Neuronal stem cell (in vitro differentiated cells): ENCODE results near the gene OTP.

Source experiments
- DNase-seq: peaks from one replicate; pipeline ENCODE4 v3.0.0-alpha.2; 2013; ENCODE audit warnings: low spot score
- H2AFZ ChIP-seq: one replicate; pipeline ENCODE4 v1.6.1; 2013; ENCODE audit warnings: mild to moderate bottlenecking, low read length, inconsistent platforms
- H2AK5ac ChIP-seq: 2 replicates; pipeline ENCODE4 v1.6.1; 2013; ENCODE audit warnings: low read depth, mild to moderate bottlenecking, inconsistent platforms, low read length, moderate library complexity, mixed read lengths
- H2BK120ac ChIP-seq: 2 replicates; pipeline ENCODE4 v1.6.1; 2013; ENCODE audit warnings: low read depth, mild to moderate bottlenecking, inconsistent platforms, low read length, moderate library complexity, mixed read lengths
- H2BK12ac ChIP-seq: one replicate; pipeline ENCODE4 v1.6.1; 2013; ENCODE audit warnings: low read length, inconsistent platforms
- H2BK15ac ChIP-seq: 2 replicates; pipeline ENCODE4 v1.6.1; 2013; ENCODE audit warnings: mild to moderate bottlenecking, low read length, inconsistent platforms, mixed read lengths
- H2BK5ac ChIP-seq: one replicate; pipeline ENCODE4 v1.6.1; 2013; ENCODE audit warnings: inconsistent platforms, mild to moderate bottlenecking, low read length, moderate library complexity
- H3K14ac ChIP-seq: one replicate; pipeline ENCODE4 v1.6.1; 2013; ENCODE audit warnings: low read length, inconsistent platforms
- H3K18ac ChIP-seq: 2 replicates; pipeline ENCODE4 v1.6.1; 2013; ENCODE audit warnings: low read length, inconsistent platforms
- H3K23ac ChIP-seq: 2 replicates; pipeline ENCODE4 v1.6.1; 2013; ENCODE audit warnings: low read depth, mild to moderate bottlenecking, mixed read lengths, low read length, inconsistent platforms; ENCODE audit not compliant: poor library complexity
- H3K27ac ChIP-seq: replicated peaks from 3 replicates; pipeline ENCODE4 v1.5.1; 2013; ENCODE audit warnings: low read length, inconsistent platforms
- H3K27me3 ChIP-seq, 3 experiments: 2 replicates each; pipeline ENCODE4 v1.6.1; 2013; ENCODE audit warnings: low read length in 3 of 3, mild to moderate bottlenecking in 2 of 3, inconsistent platforms in 1 of 3, low read depth in 1 of 3, mixed read lengths in 1 of 3, moderate library complexity in 1 of 3; ENCODE audit not compliant: control insufficient read depth in 3 of 3, insufficient read depth in 3 of 3
- H3K36me3 ChIP-seq, 2 donors: replicated peaks in 1 of 2; 2 replicates each; pipeline ENCODE4 v1.6.1; 2013; ENCODE audit warnings: low read length in 2 of 2; ENCODE audit not compliant: control insufficient read depth in 2 of 2, insufficient read depth in 2 of 2
- H3K4ac ChIP-seq: 2 replicates; pipeline ENCODE4 v1.6.1; 2013; ENCODE audit warnings: inconsistent platforms, mild to moderate bottlenecking, low read length, moderate library complexity
- H3K4me1 ChIP-seq, 2 donors: 1 replicate in 1 of 2; 2 replicates in 1 of 2; pipeline ENCODE4 v1.6.1; 2013; ENCODE audit warnings: low read length in 2 of 2, low read depth in 1 of 2; ENCODE audit not compliant: control insufficient read depth in 2 of 2, insufficient read depth in 1 of 2
- H3K4me2 ChIP-seq: one replicate; pipeline ENCODE4 v1.6.1; 2013; ENCODE audit warnings: mild to moderate bottlenecking, low read length, inconsistent platforms; ENCODE audit not compliant: insufficient read depth, poor library complexity, severe bottlenecking
- H3K4me3 ChIP-seq, 2 donors: 2 replicates each; pipeline ENCODE4 v1.5.1; 2013; ENCODE audit warnings: low read length in 2 of 2, mild to moderate bottlenecking in 2 of 2, inconsistent platforms in 1 of 2, moderate library complexity in 1 of 2
- H3K79me1 ChIP-seq: one replicate; pipeline ENCODE4 v1.6.1; 2013; ENCODE audit warnings: low read depth, mild to moderate bottlenecking, inconsistent platforms, low read length, moderate library complexity
- H3K9ac ChIP-seq: one replicate; pipeline ENCODE4 v1.6.1; 2013; ENCODE audit warnings: mild to moderate bottlenecking, low read depth, low read length, inconsistent platforms; ENCODE audit not compliant: poor library complexity
- H3K9me3 ChIP-seq, 2 donors: replicated peaks in 1 of 2; 2 replicates each; pipeline versions ENCODE3 to v1.6.1; 2013; ENCODE audit warnings: low read length in 2 of 2, mild to moderate bottlenecking in 2 of 2, inconsistent platforms in 1 of 2, low read depth in 1 of 2, mixed read lengths in 1 of 2, moderate library complexity in 1 of 2; ENCODE audit not compliant: control insufficient read depth in 2 of 2, insufficient read depth in 1 of 2
- H4K8ac ChIP-seq: one replicate; pipeline ENCODE4 v1.6.1; 2013; ENCODE audit warnings: low read depth, mild to moderate bottlenecking, inconsistent platforms, low read length, moderate library complexity
- H4K91ac ChIP-seq: one replicate; pipeline ENCODE4 v1.6.1; 2013; ENCODE audit warnings: low read length, low read depth, mild to moderate bottlenecking, inconsistent platforms; ENCODE audit not compliant: poor library complexity
- WGBS, 2 donors: extraction: QIAGEN DNeasy Blood & Tissue Kit; methylation state at CpG; one replicate each; pipeline ENCODE4 v1.1.7; 2013; ENCODE audit warnings: missing lambda C conversion rate in 2 of 2, mixed read lengths in 1 of 2; ENCODE audit not compliant: insufficient read length in 2 of 2, insufficient replicate concordance in 1 of 2; ENCODE audit errors: extremely low coverage in 2 of 2; 5-methylcytosine and 5-hydroxymethylcytosine counted together

Gene OTP

GRCh38 chr5:77641963-77642737 is 3.6 kb upstream of the OTP start:
- Histone ChIP-seq H3K27me3 (peaks cover 26 to 99% (median 85%) of the 10 kb centered on the region in 3 experiments), H3K36me3 (no peaks in the 10 kb centered on the region), H2AFZ (no peak overlapping the region), H4K8ac (no peak overlapping the region), H3K14ac (no peak overlapping the region), H2BK15ac (no peak overlapping the region), H3K79me1 (no peaks in the 10 kb centered on the region), H2BK120ac (no peak overlapping the region), H3K27ac (no peak overlapping the region), H4K91ac (no peak overlapping the region), H3K4me2 (no peak overlapping the region), H3K18ac (no peak overlapping the region), H3K9me3 (no peaks in the 10 kb centered on the region), H3K4me3 (no peak overlapping the region), H2AK5ac (no peak overlapping the region), H3K4me1 (peaks cover 7 to 13% of the 10 kb centered on the region in 2 donors), H3K23ac (no peak overlapping the region), H2BK12ac (no peak overlapping the region), H2BK5ac (no peak overlapping the region), H3K4ac (no peak overlapping the region), H3K9ac (no peak overlapping the region)
- no peak for DNase-seq
- WGBS, 2 donors, result no CpG with 5 or more reads among the region's 19 CpGs

GRCh38 chr5:77641397-77641943 is 3.0 kb upstream of the OTP start:
- H3K36me3 ChIP-seq, result no peaks in the 10 kb centered on the region
- no peak for DNase-seq
- H4K91ac ChIP-seq, result no peak overlapping the region

GRCh38 chr5:77640589-77641396 is 2.3 kb upstream of the OTP start:
- H2BK12ac ChIP-seq, result no peak overlapping the region
- H3K4ac ChIP-seq, result no peak overlapping the region
- H2BK15ac ChIP-seq, result peak overlapping the region; percentile 55
- H3K36me3 ChIP-seq, result no peaks in the 10 kb centered on the region
- no peak overlapping the region for H3K9ac ChIP-seq
- peaks cover 38 to 99% (median 92%) of the 10 kb centered on the region in 3 experiments for H3K27me3 ChIP-seq
- H4K8ac ChIP-seq, result no peak overlapping the region
- H2AK5ac ChIP-seq, result peak overlapping the region; percentile 10
- H3K9me3 ChIP-seq, result peaks cover 0 to 1% of the 10 kb centered on the region in 2 donors
- peaks cover 7 to 13% of the 10 kb centered on the region in 2 donors for H3K4me1 ChIP-seq
- no peak overlapping the region for H3K27ac ChIP-seq
- H2BK120ac ChIP-seq, result no peak overlapping the region
- no peak for DNase-seq
- H3K23ac ChIP-seq, result peak overlapping the region; percentile 44
- H3K18ac ChIP-seq, result peak overlapping the region; percentile 94
- H4K91ac ChIP-seq, result no peak overlapping the region
- peak overlapping the region; percentile 84 for H2AFZ ChIP-seq
- WGBS, 2 donors, result no CpG with 5 or more reads among the region's 45 CpGs
- H3K14ac ChIP-seq, result peak overlapping the region; percentile 76
- H3K4me2 ChIP-seq, result peak overlapping the region; percentile 57
- H2BK5ac ChIP-seq, result no peak overlapping the region
- no peaks in the 10 kb centered on the region for H3K79me1 ChIP-seq
- H3K4me3 ChIP-seq, result peak overlapping the region in 1 of 2 donors; percentile 14

More at GRCh38 chr5:77641397-77641943, 3.0 kb upstream of the OTP start:
- Histone ChIP-seq H3K27me3 (peaks cover 33 to 99% (median 92%) of the 10 kb centered on the region in 3 experiments), H3K9ac (no peak overlapping the region), H2AFZ (no peak overlapping the region), H3K9me3 (no peaks in the 10 kb centered on the region), H3K14ac (no peak overlapping the region), H3K4me1 (peaks cover 7 to 13% of the 10 kb centered on the region in 2 donors), H2BK15ac (no peak overlapping the region), H2AK5ac (no peak overlapping the region), H2BK120ac (no peak overlapping the region), H3K4ac (no peak overlapping the region), H2BK12ac (no peak overlapping the region), H3K4me2 (no peak overlapping the region), H3K27ac (no peak overlapping the region), H3K79me1 (no peaks in the 10 kb centered on the region), H4K8ac (no peak overlapping the region), H2BK5ac (no peak overlapping the region), H3K23ac (no peak overlapping the region), H3K18ac (no peak overlapping the region), H3K4me3 (no peak overlapping the region)
- no CpG with 5 or more reads among the region's 23 CpGs for WGBS, 2 donors
